ENCODE results near the gene TCEA3. TPM values are rescaled to one million over a fixed set of nuclear protein-coding genes. Genes with fewer than 3 reads are reported as not detected.
"Not testable (repeated sequence)": the region's sequence is repeated elsewhere in the genome, so short reads cannot be mapped to it uniquely, and the experiment has no call there.

TCEA3 gene
- polyA plus RNA-seq, 3 donors, result 10.9 to 77.7 (median 19.1) TPM

DNA sequence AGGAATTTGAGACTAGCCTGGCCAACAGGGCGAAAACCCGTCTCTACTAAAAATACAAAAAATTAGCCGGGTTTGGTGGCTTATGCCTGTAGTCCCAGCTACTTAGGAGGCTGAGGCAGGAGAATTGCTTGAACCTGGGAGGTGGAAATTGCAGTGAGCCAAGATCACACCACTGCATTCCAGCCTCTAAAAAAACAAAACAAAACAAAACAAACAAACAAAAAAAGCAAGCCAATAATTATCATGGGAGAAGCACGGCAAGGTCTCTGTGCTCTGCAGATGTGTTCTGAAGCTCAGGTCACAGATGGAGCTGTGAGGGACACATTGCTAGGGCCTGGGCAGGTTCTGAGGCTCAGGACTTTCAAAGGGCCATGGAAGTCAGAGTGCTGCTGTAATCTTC, 44.3 kb downstream of the TCEA3 start:
- not testable (repeated sequence) for H3K27ac ChIP-seq (ENCODE audit: low read depth, low read length)
- WGBS, 3 donors, result 64 to 68% (median 66%) methylated on average over 4 of the region's 4 CpGs

DNA sequence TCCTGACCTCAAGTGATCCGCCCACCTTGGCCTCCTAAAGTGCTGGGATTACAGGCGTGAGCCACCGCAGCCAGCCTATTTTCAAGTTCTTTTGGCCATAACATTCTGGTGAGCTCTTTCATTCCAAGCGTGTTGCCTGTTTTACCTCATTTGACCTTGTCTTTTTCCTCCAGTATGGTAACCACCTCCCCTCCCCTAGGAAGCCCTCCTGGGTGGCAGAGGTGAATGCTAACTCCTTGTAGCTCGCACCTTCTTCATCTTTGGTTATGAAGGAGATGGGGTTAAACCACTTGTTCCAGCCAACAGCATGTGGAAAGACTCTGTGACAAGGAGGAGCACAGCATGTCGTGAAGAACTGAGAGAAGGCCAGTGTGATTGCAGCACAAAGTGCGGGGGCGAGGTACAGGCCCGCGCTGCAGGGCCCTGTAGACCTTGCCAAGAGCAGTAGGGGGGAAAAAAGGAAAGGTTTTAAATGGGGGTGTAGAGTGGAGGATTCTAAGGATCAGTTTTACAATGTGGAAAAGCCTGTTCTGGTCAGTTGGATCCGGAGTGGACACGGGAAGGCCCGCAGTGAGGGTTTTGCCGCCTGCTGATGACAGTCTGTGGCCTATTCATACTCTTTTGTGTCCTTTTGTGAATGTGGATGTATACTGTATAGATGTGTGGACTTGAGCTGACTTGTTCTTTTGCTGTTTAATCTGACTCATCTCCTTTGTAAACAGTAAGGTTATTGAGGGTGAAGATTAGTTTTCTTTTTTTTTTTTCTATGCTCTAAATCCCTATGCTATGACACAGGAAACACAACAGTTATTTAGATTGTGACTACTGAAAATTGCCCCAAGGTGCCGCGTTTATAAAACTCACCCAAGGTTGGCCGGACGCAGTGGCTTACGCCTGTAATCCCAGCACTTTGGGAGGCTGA, 47.4 kb downstream of the TCEA3 start:
- no peak overlapping the region for H3K27ac ChIP-seq (ENCODE audit: low read depth, low read length)
- WGBS, 3 donors, result 62 to 77% (median 70%) methylated on average over 19 of the region's 19 CpGs

- H3K27ac ChIP-seq (ENCODE audit: low read depth, low read length), result not testable (repeated sequence)
- 62 to 95% (median 94%) methylated on average over 12 of the region's 12 CpGs for WGBS, 3 donors
Measured at GRCh38 chr1:23374079-23374735, 50.3 kb downstream of the TCEA3 start.

GRCh38 chr1:23371987-23372880, 52.3 kb downstream of the TCEA3 start:
- 71 to 79% (median 75%) methylated on average over 13 of the region's 13 CpGs for WGBS, 3 donors
- H3K27ac ChIP-seq (ENCODE audit: low read depth, low read length), result no peak overlapping the region

DNA sequence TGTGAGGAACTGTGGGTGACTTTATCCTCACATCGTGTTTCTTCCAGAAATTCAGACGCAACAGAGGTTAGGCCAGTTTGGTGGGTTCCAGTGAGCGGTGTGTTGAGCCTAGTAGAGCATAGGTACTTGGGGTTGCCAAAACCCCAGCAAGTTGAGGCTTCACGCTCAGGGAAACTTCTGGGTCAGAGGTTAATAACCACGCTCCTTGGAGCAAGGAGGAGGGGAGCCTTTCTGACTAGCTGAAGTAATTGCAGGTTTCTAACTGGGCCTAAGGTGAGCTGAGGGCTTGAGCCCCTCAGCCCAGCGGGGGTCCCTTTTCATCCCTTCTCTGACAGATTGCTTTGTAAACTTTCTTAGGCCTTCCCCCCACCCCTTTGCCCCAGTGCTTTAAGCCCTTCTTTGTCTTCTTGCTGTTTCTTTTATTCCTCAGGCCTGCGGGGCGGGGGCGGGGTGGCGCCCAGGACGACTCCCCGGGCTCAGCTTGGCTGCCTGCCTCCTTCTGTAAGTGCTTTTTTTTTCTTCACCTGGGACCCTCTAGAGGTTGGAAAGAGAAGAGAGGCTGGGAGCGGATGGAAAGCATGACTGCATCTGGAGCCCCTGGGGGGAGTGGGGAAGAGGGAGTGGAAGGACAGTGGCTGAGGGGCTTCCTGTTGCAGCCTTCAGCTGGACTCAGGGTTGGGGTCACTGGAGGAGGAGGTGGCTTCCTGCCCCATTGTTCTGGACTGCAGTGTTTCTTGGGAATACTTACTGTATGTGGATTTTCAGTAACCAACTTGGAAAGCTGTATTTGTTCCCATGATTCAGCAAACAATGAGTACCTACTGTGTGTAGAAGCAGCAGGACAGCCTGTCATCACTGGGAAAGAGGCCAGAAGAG, 53.6 kb downstream of the TCEA3 start:
- WGBS, 3 donors, result 33 to 39% (median 35%) methylated on average over 13 of the region's 13 CpGs
- H3K27ac ChIP-seq (ENCODE audit: low read depth, low read length), result peak overlapping the region; percentile 80

- 29 to 51% (median 41%) methylated on average over 5 of the region's 5 CpGs for WGBS, 3 donors
- H3K27ac ChIP-seq (ENCODE audit: low read depth, low read length), result peak overlapping the region; percentile 80
Measured at GRCh38 chr1:23370330-23370708, 54.2 kb downstream of the TCEA3 start.

- peak within 1 kb of the TSS; percentile 80 for H3K27ac ChIP-seq (ENCODE audit: low read depth, low read length)
- WGBS, 3 donors, result 0 to 1% (median 0%) methylated on average over 29 of the region's 29 CpGs
Measured at GRCh38 chr1:23369335-23370013, 55.1 kb downstream of the TCEA3 start, which contains the start of gene ZNF436. ZNF436 (minus strand) TSS chr1:23369836; CDS start chr1:23368005, 1,831 bp downstream.

- H3K27ac ChIP-seq (ENCODE audit: low read depth, low read length), result peak overlapping the region; percentile 57
- 0 to 1% (median 0%) methylated on average over 60 to 61 of the region's 61 CpGs for WGBS, 3 donors
Measured at GRCh38 chr1:23368562-23369334, 55.8 kb downstream of the TCEA3 start.

GRCh38 chr1:23367791-23368561, 56.6 kb downstream of the TCEA3 start:
- peak overlapping the region; percentile 57 for H3K27ac ChIP-seq (ENCODE audit: low read depth, low read length)
- WGBS, 3 donors, result 1 to 4% (median 3%) methylated on average over 39 to 41 of the region's 41 CpGs

DNA sequence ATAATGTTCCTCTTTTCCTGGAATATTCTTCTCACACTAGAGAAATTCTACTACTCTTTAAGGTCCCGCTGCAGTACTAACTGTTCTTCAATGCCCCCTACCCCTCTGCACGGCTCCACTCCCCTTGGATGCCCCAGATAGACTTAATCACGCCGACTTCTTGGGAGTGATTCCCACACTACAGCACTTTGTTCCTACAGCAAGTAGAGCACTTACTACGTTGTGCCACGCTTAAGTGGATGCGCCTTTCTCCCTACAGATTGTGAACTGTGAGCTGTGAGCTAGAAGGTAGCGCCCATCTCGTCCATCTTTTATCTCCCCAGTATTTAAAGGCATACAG, 57.1 kb downstream of the TCEA3 start:
- WGBS, 3 donors, result 27 to 69% (median 64%) methylated on average over 9 of the region's 9 CpGs
- H3K27ac ChIP-seq (ENCODE audit: low read depth, low read length), result peak overlapping the region; percentile 2

DNA sequence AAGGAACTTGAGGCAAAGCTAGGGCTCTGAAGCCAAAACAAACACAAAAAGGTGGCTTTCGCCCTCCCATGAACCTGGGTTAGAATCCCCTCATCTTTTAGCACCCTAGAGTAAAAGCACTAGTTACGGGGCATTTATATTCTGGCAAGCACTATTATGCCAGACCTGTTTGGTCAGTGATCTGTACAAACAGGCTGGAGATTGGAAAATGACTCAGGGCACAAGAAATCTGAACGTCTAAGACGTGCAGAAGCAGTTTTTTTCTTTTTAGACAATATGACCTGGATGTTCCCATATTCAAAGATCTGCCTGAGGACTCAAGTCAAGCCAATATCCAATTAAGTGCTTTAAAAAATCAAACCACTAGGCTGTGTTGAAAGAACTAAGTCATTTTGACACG, 58.0 kb downstream of the TCEA3 start:
- H3K27ac ChIP-seq (ENCODE audit: low read depth, low read length), result no peak overlapping the region
- 39 to 84% (median 82%) methylated on average over 5 of the region's 5 CpGs for WGBS, 3 donors

- 74 to 95% (median 88%) methylated on average over 2 of the region's 2 CpGs for WGBS, 3 donors
- H3K27ac ChIP-seq (ENCODE audit: low read depth, low read length), result no peak overlapping the region
Measured at GRCh38 chr1:23366146-23366545, 58.4 kb downstream of the TCEA3 start.

GRCh38 chr1:23362218-23362713, 62.3 kb downstream of the TCEA3 start:
- 96 to 98% (median 98%) methylated on average over 13 of the region's 13 CpGs for WGBS, 3 donors
- no peak overlapping the region for H3K27ac ChIP-seq (ENCODE audit: low read depth, low read length)

- H3K27ac ChIP-seq (ENCODE audit: low read depth, low read length), result no peak overlapping the region
- 94 to 99% (median 97%) methylated on average over 3 of the region's 3 CpGs for WGBS, 3 donors
Measured at GRCh38 chr1:23358310-23358875, 66.2 kb downstream of the TCEA3 start.

DNA sequence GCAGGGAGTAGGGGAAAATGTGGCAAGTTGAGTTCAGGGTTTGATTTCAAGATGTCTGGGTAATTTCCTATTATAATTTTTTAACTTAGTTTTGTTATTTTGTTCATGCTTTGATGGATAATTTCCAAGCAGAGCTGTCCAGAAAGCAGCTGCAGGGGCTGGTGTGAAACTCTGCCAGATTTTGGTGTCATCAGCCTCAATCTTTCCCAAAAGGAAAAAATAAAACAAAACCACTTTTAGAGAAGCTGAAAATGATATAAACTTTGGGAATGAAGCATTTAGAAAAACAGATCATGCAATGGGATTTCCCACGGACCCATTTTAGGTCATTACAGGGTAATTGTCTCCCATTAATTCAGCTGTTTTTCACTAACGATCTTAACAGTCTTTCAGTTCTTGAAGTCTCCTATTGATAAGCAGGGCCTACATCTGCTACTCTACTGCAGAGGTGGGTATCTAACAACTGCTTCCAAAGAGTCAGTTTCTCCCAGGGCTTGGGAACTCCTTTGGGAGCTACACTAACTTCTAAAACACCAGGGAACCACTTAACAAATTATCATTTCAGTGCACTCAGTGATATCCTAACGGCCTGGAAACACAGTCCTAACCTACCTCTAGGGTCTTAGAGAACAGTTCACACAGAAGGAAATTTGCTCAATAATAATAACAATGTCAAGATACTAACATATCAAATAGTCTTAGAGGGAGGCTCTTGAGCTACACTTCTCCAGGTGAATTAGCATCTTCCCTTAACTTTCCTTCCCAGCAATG, 67.2 kb downstream of the TCEA3 start:
- 49 to 60% (median 50%) methylated on average over 3 of the region's 3 CpGs for WGBS, 3 donors
- no peak overlapping the region for H3K27ac ChIP-seq (ENCODE audit: low read depth, low read length)

Data from adipose tissue (tissue), 3 donors.